Stimulated activated CD4-positive, alpha-beta T cell treated with anti-CD3 and anti-CD28 coated beads, Interleukin-15, amount 100 ng/mL, for 24 hours (primary cell): Measurements from ENCODE around the gene HGFAC.

ENCODE experiments used
- DNase-seq: peaks from one replicate; pipeline ENCODE4 v3.0.0-alpha.2; 2020

HGFAC gene

DNA sequence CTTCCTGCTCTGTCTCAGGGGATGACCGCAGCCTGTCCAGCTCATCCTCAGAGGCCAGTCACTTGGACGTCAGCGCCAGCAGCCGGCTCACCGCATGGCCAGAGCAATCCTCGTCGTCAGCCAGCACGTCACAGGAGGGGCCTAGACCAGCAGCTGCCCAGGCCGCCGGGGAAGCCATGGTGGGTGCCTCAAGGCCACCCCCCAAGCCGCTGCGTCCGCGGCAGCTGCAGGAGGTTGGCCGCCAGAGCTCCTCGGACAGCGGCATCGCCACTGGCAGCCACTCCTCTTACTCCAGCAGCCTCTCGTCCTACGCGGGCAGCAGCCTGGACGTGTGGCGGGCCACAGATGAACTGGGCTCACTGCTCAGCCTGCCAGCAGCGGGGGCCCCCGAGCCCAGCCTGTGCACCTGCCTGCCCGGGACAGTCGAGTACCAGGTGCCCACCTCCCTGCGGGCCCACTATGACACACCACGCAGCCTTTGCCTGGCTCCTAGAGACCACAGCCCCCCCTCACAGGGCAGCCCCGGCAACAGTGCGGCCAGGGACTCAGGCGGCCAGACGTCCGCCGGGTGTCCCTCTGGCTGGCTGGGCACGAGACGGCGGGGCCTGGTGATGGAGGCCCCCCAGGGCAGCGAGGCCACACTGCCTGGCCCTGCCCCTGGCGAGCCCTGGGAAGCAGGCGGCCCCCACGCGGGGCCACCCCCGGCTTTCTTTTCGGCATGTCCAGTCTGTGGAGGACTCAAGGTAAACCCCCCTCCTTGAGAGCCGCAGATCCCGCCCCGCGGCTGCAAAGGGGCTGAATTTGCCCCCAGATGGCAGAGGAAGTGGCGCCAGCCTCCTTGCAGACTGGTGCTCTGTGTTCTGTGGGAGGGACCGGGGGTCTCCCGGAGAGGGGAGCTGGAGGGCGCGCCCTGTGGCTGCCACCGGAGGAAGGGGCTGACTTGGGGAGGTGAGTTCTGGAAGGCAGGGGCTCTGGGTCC lies 51.3 kb downstream of the HGFAC start:
- DNase-seq: no peak

DNA sequence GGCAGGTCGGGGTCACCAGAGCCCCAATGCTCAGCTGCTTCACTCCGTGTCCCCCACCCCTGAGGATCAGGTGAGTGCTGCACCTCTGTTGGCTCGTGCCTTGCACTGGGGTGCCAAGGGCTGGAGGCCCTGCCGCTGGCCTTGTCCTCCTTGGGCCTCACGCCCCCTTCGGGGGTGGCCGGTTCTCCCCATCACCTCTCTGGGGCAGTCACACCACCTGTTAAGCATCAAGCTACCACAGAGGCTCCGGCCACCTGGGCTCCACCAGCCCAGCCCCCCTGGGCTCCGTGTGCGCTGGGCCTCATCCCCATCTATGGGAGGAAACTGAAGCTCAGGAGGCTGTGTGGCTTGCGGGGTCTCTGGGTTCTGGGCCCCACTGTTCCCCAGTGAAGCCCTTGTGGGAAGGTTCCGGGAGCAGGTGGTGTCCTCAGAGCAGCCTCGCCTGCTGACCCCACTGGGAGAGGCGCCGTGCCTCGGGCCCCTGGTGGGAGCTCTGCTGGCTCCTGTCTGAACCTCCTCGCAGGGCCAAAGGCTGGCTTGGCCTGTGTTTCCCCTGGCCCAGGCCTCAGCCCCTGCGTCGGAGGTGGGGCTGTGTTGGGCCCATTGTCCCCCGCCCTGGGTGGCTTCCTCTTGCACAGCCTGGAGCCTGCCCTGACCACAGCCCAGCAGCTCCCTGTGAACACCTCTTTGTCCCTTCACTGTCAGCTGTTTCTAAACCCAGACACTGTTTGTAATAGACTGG lies 52.1 kb downstream of the HGFAC start:
- DNase-seq: no peak

DNA sequence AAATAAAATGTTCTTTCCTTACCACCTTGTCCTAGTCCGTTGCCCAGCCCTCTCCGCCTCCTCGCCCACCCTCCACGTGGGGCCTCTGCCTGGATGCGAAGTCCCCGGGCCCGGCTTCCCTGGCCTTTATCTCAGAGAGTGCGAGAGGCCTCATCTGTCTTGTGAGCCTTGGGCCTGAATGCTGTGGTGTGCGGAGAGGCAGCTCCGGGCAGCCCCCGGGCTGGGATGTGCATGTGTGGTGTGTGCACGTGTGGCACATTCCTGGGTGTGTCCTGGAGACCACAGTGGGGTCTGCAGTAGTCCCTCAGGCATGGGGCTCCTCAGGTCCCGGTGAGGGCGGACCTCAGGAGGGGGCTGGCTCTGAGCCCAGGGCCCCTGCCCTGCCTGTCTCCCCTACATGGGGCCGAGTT lies 52.7 kb downstream of the HGFAC start:
- DNase-seq: no peak

DNA sequence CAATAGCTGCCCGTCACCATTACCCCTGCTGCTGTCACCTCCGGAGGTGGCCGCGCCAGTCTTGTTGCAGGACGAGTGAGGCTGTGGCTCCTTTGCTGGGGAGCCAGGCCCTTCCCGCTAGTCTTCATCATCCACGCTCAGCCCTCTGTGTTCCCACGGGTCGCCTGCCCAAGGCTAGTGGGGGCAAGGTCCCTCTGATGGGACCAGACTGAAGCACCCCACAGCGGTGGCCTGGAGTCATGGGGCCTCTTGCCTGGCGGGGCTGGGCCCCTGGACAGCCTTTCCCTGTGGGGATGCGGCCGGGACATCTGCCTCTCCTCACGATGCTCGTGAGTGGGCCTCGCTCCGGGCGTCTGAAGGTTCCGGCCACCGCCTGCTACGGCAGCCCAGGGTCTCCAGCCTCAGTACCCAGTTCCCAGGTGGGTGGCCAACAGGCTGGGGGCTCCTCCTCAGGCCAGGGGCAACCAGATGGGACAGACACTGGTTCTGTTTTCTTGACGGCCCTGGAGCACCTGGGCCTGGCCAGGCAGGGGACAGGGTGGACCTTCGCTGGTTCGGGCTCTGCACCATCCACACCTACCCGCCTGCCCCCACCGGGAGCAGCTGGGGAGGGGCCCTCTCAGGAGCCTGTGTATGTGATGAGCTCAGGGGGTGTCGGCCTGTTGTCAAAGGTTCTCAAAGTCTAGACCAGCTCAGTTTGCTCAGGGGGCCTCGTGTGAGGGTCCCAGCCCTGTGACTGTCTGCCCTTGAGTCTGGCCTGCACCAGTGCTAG lies 53.6 kb downstream of the HGFAC start:
- no peak for DNase-seq

DNA sequence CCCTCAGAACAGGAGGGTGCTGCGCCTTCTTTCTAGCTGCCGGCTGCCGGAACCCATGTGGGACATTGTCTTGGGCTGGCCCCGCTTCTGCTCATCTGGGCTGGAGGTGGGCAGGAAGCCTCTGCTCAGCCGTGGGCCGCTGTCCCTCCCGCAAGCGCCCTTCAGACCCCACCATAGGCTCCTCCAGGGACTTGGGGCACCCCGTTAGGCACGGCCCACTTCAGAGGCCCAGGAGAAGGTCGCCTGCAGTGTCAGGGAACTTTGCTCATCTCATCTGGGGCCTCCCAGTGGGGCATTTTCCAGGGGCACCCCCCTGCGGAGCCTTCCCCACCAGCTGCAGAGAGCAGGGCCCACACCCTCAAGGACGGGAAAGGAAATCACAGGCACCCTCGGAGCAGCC lies 54.3 kb downstream of the HGFAC start:
- DNase-seq: no peak

DNA sequence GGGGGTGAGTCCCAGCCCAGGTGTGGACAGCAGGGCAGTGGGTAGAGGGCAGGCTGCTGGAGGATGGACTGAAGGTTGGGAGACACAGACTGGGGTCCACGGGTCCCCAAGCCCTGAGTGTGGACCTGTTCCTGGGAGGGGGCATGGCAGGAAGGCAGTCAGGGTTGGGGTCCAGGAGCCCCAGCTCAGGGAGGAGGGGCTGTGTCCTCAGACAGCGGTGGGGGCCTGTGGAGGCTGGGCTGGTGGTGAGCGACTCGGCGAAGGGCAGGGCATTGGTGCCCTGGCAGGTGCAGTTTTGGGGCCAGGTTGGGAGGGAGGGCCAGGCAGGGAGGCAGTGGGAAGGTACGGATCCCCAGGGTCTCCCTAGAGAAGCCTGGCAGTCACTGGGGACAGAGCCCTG lies 55.3 kb downstream of the HGFAC start:
- DNase-seq: no peak

DNA sequence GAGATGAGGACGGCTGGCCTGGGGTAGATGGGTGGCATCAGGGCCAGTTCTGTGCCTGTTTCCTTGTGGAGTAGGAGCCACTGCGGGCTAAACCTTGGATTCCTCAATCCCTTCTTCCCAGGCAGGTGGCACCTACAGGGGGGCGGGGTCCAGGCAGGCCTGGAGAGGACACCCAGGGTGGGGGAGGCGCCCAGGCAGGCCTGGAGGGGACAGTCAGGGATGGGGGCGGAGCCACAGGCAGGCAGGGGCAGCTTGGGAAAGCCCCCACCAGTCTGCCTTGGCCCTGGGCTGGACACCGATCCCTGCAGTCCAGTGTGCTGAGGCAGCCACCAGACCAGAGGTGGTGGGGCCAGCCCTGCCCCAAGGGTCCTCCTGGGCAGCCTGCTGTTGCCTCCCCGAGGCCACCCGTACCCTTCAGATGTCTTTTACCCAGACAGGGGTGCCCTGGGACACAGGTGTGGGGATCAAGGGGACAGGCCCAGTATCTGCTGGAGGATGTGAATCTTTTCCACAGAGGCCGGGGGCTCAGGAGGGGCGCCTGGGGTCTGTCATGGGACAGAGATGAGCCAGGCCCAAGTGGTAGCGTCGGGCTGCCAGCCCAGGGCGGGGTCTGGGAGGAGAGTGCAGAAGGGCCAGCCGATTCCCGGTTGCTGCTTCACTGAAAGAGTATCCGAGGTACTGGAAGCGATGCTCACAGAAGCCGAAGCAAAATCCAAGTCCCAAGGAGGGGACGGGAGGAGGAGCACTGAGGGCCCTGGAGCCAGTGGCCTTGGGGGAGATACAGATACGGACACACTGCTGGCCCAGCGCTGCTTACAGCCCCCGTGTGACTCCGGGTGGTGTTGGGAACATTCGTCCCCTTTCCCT lies 56.0 kb downstream of the HGFAC start:
- DNase-seq: no peak

DNA sequence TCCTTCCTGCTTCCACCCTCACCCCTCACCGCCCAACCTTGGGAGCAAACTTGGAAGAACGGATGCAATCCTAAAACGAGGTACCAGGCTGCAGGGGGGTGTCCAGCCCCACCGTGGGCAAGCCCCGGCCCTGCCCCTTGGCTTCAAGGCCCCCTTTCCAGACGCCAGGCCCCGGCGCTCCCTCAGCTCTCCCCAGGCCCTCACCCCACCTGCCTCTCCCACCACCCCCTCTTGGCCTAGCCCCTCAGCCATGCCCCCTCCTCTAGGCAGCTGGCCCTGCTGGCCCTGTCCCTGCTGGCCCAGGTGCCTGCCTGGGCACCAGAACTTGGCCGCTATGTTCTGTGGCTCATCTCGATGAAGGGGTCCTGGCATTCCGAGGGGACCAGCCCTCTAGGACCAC lies 56.6 kb downstream of the HGFAC start:
- no peak for DNase-seq
